Kidney capillary endothelial cell (primary cell): ENCODE data around the gene PIGU.

Source experiments
- DNase-seq: peaks from one replicate; pipeline ENCODE4 v3.0.0-alpha.2; 2018; ENCODE audit warnings: low spot score

Gene PIGU

GRCh38 chr20:34512266-34512954 is 164.5 kb downstream of the PIGU start:
- DNase-seq: no peak

- DNase-seq: no peak
Measured at GRCh38 chr20:34511891-34512265, 165.0 kb downstream of the PIGU start.

GRCh38 chr20:34510575-34510974 is 166.3 kb downstream of the PIGU start:
- DNase-seq: no peak
